ENCODE data around the gene CHMP6.

CHMP6 gene

DNA sequence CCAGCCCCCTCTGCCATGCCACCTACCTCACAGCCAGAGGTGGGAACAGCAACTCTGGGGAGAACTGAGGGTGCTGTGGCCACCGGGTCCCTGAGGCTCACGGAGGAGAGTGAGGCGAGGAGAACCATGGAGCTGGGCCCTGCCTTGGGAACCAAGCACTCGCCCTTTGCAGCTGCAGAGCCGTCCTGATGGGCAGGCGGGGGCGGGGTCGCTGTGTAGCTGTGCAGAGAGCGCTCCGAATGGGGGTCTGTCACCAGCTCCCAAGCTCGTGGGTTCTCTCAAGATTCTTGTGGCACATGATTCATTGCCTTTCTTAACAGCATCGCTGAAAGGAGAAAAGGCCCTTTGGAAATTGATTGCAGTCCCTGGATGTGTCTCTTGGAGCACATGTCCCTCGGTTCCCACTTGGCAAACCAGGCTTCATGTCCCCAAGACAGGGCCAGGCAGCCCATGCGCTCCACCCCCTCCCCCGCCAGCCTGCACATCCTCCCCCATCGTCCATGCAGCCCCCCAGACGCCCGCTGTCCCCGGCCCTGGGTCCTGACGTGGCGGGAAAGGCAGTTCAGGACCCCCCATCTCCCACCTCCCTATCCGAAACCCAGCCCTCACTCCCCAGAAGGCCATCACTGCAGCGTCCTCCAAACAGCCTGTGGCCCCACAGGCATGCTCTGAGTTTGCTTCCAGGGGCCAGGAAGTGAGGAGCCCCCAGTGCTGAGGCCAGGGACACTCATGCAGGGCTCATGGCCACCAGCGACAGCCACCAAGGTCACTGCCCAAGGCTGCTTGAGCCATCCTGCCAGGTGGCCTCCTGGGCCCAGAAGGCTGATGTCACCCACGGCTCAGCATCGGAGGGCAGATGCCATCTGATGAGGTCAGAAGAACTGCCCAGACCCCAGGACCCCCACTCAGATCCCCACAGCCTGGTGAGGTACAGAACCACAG is 20.6 kb upstream of the CHMP6 start:
- no peak for DNase-seq (ENCODE audit: low read depth)

DNA sequence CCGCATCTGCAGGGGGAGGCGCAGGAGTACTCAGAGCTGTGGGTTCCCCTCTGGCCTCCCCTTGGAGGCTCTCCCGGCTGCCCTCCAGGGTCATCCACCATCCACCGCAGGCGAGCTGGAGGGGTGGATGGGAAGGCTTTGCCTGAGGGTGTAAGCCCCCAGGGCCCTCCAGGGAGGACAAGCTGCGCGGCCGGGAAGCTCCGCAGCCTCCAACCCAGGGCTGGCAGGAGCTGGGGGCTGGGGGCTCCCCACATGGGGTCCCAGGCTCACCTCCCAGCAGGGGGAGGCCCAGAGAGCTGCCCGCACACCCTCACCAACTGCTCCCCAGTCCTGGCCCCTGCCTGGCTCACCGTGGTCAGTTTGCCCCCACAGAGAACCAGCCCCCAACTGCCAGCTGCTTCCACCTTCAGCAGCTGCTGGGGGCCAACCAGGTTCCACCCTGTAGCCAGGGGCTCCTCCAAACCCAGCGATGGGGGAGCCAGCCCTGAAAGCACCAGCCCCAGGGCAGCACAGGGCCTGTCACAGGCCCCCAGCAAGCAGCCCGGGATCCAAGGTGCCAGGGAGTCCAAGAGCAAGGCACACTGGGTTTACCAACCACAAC is 19.8 kb upstream of the CHMP6 start:
- DNase-seq (ENCODE audit: low read depth), result no peak

DNA sequence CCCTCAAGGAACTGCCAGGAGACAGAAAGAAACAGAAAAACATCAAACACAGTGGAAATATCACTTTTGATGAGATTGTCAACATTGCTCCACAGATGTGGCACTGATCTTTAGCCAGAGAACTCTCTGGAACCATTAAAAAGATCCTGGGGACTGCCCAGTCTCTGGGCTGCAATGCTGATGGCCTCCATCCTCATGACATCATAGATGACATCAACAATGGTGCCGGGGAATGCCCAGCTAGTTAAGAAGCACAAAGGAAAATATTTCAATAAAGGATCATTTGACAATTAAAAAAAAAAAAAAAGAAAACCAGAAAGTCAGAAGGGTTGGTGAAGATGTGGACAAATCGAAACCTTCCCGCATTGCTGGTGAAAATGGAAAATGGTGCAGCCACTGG is 14.9 kb upstream of the CHMP6 start:
- DNase-seq (ENCODE audit: low read depth), result no peak

DNA sequence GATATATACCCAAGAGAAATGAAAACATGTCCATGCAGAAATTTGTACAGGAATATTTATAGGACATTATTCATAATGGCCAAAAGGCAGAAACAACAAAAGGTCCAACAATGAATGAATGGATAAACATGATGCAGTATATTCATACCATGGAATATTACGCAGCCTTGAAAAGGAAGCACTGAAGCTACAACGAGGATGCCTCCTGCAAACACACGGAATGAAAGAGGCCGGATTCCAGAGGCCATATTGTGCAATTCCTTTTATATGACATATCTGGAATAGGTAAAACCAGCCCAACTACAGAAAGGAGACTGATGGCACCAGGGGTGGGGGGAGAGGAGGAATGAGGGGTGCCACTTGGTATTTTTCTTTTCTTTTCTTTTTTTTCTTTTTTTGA is 14.5 kb upstream of the CHMP6 start:
- DNase-seq (ENCODE audit: low read depth), result no peak

DNA sequence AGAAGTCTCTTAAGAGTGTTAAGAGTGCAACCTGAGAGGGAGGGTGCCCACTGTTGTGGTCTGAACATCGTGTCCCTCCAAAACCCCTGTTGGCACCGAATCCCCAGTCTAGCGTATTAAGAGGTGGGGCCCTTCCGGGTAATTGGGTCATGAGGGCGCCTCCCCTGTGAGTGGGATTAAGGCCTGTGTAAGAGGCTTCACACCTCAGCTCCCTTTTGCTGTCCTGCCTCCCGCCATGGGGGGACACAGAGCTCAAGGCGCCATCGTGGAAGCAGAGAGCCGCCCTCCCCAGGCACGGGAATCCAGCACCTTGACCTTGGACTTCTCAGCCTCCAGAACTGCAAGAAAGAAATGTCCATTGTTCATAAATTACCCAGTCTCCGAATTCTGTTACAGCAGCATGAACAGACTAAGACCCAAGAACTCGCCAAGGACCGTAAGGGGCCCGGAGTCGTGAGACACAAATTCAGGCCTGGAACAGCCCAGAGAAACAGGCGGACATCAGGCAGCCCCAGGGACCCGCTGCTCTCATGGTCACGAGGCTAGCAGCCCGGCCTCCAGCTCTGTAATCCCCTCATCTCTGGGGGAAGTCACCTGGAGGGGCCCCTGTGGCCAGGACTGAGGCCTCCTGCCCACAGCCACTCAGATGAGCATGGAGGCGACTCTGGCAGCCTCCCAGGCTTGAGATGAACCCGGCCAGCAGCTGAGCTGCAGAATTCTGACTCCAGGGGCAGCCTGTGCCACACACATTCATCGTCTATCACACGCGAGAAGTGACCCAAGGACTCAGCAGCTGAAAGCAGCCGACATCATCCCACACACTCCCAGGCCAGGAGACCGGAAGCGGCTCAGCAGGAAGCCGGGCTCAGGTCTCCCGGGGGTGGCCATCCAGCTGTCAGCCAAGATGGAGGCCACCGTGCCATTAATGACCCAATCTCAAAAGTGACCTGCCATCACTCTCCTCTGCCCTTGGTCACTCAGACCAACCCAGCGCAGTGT is 12.8 kb upstream of the CHMP6 start:
- no peak for DNase-seq (ENCODE audit: low read depth)

DNA sequence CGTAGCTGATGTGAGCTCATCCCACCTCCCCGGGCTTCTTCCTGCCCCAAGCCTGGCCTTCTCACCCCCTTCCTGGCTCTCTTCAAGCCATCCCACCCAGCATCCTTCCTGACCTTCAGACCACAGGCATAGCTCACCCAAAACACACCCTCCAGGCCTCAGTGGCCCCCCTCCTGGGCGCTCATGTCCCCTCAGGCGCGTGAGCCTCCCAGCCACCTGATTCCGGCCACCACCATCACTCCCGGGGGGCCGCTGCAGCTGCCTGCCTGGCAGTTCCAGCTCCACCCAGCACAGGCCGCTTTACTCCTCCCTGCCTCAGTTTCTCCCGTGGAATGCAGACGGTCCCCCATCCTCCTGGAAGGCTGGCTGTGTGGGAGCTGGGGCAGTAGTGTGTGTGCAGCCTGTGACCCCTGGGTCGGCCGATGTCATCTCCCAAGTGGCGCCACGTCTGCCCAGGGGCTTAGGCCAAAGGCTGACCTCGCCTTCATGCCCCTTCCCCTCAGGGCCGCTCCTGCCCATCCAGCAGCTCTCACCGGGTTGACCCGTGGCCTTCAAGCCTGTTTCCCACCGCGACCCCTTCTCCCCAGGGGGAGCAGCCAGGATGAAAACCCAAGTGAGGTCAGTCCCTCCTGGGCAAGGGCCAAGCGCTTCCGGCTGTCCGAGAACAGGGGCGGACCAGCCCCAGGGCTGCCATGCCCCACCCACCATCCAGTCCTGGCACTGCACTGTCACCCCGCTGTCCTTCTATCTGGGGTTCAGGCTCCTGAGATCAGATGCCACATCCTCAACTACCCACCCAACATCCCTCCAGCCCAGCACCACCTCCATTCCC is 11.9 kb upstream of the CHMP6 start:
- no peak for DNase-seq (ENCODE audit: low read depth)

DNA sequence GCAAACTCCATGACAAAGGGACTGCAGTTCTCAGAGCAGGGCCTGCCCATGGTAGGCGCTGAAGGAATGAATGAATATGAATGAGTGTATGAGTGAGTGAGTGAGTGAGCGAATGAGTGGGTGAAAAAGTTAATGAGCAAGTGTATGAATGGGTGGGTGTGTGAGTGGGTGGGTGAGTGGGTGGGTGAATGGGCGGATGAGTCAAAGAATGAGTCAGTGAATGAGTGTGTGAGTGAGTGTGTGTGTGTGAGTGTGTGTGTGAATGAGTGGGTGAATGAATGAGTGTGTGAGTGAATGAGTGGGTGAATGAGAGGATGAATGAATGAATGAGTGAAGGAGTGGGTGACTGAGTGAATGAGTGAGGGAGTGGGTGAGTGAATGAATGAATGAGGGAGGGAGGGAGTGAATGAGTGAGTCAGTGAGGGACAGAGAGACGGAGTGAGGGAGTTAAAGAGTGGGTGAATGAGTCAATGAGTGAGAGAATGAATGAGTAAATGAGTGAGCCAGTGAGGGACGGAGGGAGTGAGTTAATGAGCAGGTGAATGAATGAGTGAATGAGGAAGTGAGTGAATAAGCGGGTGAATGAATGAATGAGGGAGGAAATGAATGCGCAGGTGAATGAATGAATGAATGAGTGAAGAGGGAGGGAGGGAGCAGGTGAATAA is 11.1 kb upstream of the CHMP6 start:
- peak; percentile 23 for DNase-seq (ENCODE audit: low read depth)

DNA sequence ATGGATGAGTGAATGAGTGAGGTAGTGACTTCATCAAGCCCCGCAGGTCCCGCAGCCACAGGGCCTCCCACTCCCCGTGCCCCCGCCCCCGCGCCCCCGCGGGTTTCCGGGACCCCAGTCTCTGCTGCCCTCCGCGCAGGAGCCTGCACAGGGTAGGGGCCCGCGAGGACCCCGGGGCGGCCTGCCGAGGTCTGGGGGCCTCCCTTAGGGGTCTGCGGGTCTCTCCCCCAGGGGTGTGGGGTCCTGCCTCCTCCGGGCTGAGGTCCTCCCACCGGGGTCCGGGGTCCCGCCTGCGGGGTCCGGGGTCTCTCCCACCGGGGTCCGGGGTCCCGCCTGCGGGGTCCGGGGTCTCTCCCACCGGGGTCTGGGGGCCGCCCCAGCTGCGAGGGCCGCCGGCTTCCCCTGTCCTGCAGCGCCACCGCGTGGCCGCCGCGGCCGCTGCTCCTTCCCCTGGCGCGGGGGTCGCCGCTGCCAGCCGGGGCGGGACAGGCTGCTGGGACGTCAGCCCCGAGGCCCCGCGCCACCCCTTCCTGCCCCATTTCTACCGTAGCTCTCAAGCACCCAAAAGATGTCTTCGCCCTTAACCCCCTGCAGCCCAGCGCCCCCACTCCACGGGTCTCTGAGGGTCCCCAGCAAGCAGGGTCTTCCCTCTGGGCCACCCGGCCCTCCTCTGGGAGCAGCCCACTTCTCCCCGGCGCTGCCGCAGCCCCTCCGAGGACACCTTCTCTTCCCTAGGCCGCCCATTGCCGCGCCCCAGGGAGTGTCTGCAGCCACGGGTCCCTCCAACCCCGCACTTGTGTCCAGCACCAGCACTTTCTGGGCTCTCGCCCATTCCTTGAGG is 10.4 kb upstream of the CHMP6 start:
- peak; percentile 24 for DNase-seq (ENCODE audit: low read depth)

DNA sequence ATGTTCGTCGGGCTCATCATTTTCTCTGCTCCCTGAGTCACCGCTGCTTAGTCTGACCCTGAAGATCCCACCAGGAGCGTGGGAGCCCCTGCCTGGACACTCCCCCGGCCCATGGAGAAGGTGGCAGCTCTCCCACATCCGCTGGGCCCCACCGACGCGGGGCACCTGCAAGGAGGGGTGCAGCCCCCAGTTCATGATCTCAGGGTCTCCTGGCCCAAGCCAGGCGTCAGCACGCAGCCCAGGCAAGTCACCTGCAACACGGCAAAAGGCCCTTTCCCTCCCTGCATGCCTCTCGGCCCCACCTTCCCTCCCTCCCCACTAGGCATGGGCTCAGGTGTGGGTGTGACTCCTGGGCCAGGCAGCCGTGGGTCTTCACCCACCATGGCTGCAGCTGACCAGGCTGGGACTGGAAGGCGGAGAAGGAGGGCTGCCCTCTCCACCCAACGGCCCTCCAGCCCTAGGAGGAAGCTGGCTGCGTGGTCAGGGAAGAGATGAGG is 9.7 kb upstream of the CHMP6 start:
- no peak for DNase-seq (ENCODE audit: low read depth)

DNA sequence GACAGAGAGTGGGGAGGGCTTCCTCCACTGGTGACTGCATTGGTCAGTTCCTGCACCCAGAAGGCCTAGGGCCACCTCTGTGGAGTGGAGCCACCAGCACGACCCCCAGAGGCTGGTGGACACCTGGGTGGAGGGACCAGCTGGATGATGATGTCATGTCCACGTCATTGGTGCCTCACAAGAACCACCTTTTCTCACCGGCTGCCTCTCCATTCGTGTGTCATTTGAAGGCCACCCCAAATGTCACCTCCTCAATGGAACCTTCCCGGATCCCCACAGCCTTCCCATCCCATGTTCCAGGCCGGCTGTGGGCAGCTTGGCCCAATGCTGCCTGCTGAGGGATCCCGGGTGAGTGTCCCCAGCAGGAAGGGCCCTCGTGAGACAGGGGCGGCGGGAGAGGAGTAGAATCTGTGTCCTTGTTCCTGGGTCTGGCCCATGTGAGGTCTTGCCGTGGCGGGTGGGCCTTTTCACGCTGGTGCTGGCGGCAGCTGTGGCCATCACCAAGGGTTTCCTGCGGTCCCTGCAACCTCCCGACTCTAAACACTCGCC is 9.1 kb upstream of the CHMP6 start:
- DNase-seq (ENCODE audit: low read depth), result no peak

DNA sequence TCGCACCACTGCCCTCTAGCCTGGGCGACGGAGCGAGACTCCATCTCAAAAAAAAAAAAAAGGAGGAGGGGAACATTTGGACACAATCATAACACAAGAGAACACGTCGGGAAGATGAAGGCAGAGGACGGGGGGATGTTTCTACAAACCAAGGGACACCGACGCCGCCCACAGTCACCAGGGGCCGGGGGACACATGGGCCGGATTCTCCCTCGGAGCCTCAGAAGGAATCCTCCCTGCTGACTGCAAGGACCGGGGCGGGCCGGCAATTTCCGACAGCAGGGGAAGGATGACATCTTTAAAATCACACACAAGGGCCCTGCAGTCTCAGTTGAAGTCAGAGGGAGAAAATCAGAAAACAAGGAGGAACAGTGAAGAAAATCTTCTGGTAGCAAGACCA is 8.1 kb upstream of the CHMP6 start:
- no peak for DNase-seq (ENCODE audit: low read depth)

DNA sequence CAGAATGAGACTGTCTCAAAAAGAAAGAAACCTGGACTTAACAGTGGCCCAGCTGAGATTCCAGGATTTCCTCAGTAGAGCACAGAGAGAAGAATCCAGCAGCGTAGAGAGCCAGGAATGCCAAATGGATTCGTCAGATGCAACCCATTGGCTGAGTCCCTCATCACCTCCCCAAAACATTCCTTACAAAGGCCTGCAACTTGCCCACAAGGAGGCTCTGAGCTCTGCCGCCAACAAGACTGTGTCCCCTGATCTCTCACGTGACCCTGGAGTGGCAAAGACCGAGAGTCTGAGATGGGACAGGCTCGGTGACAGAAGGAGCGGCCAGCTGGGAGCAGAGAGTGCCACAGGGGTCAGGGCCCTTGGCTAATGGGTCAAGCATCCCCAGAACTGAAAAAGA is 6.9 kb upstream of the CHMP6 start:
- no peak for DNase-seq (ENCODE audit: low read depth)

DNA sequence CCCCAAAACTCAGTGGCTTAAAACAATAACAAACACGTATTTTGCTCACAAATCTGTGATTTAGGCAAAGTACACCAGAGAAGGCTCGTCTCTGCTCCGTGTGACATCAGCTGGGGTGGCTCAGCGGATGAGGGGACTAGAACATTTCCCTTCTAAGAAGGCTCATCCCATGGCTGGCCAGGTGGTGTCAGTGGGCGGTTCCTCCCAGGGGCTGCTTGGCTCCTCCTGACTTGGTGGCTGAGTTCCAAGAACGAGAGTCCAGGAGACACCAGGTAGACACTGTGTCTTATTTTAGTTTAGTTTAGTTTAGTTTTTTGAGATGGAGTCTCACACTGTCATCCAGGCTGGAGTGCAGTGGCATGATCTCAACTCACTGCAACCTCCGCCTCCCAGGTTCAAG is 5.6 kb upstream of the CHMP6 start:
- DNase-seq (ENCODE audit: low read depth), result no peak

DNA sequence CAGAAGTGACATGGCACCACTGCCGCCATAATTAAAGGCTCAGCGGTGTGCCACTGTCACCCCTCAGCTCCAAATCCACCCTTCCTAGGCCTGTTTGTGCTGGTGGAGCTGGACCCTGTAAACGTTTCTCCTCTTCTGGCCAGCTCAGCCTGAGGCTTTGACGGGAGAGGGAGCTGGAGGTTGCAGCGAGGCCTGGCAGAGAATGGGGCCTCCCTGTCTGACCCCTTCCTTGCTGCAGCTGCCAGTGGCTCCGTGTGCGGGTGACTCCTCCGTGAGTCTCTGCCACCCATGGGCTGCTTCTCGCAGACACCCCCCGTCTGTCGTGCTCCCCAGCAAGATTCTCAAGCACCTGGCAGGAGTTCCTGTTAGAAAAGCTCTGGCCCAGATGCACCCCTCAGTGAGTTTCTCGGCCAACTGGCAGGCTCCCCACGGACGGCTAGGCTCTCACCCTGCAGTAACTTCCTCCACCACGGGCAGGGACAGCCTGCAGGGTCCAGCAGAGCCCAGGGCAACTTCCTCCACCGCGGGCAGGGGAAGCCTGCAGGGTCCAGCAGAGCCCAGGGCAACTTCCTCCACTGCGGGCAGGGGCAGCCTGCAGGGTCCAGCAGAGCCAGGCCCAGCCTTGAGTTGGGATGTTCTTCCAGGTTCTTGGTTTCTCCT is 4.7 kb upstream of the CHMP6 start:
- DNase-seq (ENCODE audit: low read depth), result no peak

DNA sequence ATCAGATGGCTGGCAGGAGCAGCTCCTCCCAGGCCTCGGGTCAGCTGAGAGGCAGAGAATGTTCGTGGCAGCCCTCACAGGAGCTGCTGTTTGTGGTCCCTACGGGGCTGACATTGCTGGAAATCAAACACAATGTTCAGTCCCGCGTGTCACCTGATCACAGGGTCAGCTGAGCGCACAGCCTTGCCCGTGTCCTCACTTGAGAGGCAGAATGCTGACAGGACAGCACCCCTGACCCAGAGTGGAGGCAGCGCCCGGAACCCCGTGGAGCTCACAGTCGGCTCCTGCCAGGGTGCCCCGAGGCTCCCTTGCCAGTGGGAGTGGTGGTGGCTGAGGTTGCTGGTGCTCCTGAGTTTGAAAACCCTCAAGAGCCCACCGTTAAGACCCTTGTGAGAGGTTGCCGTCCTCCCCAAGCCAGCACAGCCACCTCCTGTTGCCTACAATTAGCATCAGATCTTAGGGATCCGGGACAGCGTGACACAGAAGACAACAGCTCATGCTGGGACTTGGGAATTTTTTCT is 3.6 kb upstream of the CHMP6 start:
- no peak for DNase-seq (ENCODE audit: low read depth)

DNA sequence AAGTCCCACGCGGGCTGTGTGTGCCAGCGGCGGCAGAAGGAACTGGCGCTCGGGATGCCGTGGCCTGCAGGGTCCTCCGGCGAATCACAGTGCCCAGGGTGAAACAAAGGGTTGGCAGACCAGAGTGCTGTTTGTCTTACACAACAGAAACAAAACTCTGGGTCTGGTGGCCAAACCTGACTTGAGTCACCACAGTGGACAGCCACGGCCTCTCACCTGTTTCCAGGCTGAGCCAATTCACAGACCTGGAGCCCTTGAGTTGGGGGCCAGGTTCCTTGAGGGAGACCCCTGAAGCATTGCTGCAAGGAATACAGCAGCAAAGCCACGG is 2.1 kb upstream of the CHMP6 start:
- DNase-seq (ENCODE audit: low read depth), result no peak

DNA sequence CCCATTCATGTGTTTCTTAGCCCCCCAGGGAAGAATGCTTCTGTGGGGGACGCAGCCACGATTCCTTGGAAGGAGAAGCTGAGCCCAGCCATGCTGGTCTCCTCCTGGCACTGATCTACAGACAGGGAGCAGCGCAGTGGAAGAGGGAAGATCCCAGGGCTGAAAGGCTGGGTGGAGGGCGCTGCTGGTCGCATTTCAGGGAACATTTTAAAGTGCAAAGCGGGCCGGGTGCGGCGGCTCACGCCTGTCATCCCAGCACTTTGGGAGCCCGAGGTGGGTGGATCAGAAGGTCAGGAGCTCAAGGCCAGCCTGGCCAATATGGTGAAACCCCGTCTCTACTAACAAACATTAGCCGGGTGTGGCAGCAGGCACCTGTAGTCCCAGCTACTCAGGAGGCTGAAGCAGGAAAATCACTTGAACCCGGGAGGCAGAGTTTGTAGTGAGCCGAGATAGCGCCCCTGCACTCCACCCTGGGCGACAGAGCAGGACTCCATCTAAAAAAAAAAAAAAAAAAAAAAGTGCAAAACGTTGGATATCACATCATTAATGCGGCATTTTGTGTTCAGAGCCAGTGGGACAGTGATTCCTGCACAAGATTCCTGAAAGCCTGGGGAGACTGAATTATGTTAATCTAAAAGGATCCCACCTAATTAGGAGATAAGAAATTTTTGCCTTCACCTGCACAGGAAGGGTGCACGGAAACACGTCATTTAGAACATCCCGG is 558 bp upstream of the CHMP6 start:
- DNase-seq (ENCODE audit: low read depth), result no peak
